Measurements from ENCODE around the gene KRTAP4-16. TPM values are rescaled to one million over a fixed set of nuclear protein-coding genes. Genes with fewer than 3 reads are reported as not detected.
"Not testable (repeated sequence)": the region's sequence is repeated elsewhere in the genome, so short reads cannot be mapped to it uniquely, and the experiment has no call there.

Gene KRTAP4-16
- total RNA-seq = not detected
- polyA plus RNA-seq = not detected
- total RNA-seq = not detected

DNA sequence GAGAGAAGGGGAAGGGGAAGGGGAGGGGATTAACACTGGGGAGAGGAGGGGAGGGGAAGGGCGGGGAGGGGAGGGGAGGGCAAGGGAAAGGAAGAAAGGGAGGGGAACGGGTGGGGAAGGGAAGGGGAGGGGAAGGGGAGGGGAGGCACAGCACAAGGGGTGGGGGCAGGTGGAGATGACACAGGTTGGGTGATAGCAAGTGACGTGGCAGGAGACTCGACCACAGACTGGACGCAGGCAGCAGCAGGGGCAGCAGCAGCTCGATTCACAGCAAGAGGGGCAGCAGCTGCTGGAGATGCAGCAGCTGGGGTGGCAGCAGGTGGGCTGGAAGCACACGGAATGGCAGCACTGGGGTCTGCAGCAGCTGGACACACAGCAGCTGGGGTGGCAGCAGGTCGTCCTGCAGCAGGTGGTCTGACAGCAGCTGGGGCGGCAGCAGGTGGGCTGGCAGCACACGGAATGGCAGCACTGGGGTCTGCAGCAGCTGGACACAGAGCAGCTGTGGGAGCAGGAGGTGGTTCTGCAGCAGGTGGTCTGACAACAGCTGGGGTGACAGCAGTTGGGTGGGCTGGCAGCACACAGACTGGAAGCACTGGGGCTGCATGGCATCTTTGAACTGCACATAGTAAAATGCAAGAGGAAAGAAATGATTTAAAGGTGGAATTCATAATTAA, at the start of gene KRTAP4-16:
TSS of gene KRTAP4-16 (minus strand) at position 624 of the 674 bp plus-strand sequence. CDS start at position 624, 0 bp downstream.
- H3K9me3 Mint-ChIP-seq = peaks cover 0 to 3% (median 0%) of the 10 kb centered on the region in 11 donors
- Histone ChIP-seq H3K4me3 (ENCODE audit: low read length) (no peak within 1 kb of the TSS), H3K27ac (ENCODE audit: low read depth, low read length) (no peak within 1 kb of the TSS), H3K27me3 (ENCODE audit: control insufficient read depth in 2 of 2, insufficient read depth in 2 of 2, low read length in 2 of 2) (no peaks in the 10 kb centered on the region), H3K9me3 (ENCODE audit: control insufficient read depth in 2 of 3, low read length in 3 of 3) (no peaks in the 10 kb centered on the region), H3K4me1 (ENCODE audit: control insufficient read depth in 2 of 2, insufficient read depth in 2 of 2, low read length in 2 of 2) (no peaks in the 10 kb centered on the region), H3K36me3 (ENCODE audit: control insufficient read depth in 2 of 3, insufficient read depth in 3 of 3, low read length in 3 of 3) (no peaks in the 10 kb centered on the region)
- ChIA-PET POLR2A (interaction anchor here (0.6 kb wide), 1 partner anchor 1232 kb away, joined by 3 read pairs; no protein-coding TSS in a partner anchor), CTCF (no interaction called here)
- DNase-seq (no peak), ATAC-seq (no peak)
- intact Hi-C loops (cut with micrococcal nuclease) = no loop called here
- H3K27ac Mint-ChIP-seq = peak within 1 kb of the TSS in 2 of 9 donors; percentile 7 to 81
- H3K4me1 Mint-ChIP-seq = peaks cover 0 to 31% (median 15%) of the 10 kb centered on the region in 7 donors
- H3K36me3 Mint-ChIP-seq = peaks cover 0 to 5% (median 0%) of the 10 kb centered on the region in 5 donors
- no peak within 1 kb of the TSS for H3K4me3 Mint-ChIP-seq
- peaks cover 5 to 17% (median 12%) of the 10 kb centered on the region in 5 donors for H3K27me3 Mint-ChIP-seq

DNA sequence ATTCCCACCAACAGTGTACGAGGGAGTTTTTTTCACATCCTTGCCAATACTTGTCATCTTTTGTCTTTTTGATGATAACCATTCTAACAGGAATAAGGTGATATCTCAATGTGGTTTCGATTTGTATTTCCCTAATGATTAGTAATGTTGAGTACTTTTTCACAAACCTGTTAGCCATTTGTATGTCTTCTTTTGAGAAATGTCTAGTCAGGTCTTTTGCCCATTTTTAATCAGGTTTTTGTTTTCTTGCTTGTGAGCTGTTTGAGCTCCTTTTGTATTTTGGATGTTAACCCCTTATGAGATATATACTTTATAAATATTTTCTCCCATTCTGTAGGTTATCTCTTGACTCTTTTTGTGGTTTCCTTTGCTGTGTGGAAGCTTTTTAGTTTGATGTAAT, 49.5 kb upstream of the KRTAP4-16 start:
- no peak overlapping the region for H3K27ac ChIP-seq (ENCODE audit: low read depth, low read length)
- POLR2A ChIA-PET = no interaction called here
- DNase-seq (no peak), ATAC-seq (no peak)
- Mint-ChIP-seq H3K9me3 (peaks cover 0 to 1% (median 0%) of the 10 kb centered on the region in 11 donors), H3K27ac (no peak overlapping the region), H3K4me3 (no peak overlapping the region), H3K4me1 (peaks cover 0 to 17% (median 5%) of the 10 kb centered on the region in 7 donors), H3K27me3 (peaks cover 0 to 14% (median 9%) of the 10 kb centered on the region in 5 donors), H3K36me3 (no peaks in the 10 kb centered on the region)
- intact Hi-C loops (cut with micrococcal nuclease) = no loop called here
- H3K9me3 ChIP-seq (ENCODE audit: control insufficient read depth in 2 of 3, low read length in 3 of 3) = no peaks in the 10 kb centered on the region
- no peaks in the 10 kb centered on the region for H3K27me3 ChIP-seq (ENCODE audit: control insufficient read depth in 2 of 2, insufficient read depth in 2 of 2, low read length in 2 of 2)
- CTCF ChIA-PET = no interaction called here
- H3K36me3 ChIP-seq (ENCODE audit: control insufficient read depth in 2 of 3, insufficient read depth in 3 of 3, low read length in 3 of 3) = no peaks in the 10 kb centered on the region
- H3K4me3 ChIP-seq (ENCODE audit: low read length) = no peak overlapping the region
- H3K4me1 ChIP-seq (ENCODE audit: control insufficient read depth in 2 of 2, insufficient read depth in 2 of 2, low read length in 2 of 2) = no peaks in the 10 kb centered on the region

DNA sequence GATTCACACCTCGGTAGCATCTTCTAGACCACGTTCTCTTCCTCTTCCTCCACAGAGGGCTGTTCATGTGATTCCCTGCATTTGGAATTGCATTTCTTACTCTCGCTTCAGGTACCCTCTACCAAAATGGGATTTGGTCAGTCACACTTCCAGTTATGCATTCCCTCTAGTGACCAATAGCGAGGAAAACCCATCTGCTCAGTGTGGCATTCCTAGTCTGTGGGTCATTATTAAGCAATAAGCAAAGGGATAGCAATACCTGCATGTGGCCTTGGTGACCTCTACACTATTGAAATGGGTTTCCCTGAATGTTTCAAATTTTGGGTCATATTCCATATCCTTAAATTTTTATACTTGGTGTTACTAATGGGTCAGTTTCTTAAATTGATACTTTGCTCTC, 48.0 kb upstream of the KRTAP4-16 start:
- ChIA-PET CTCF (interaction anchor here (0.6 kb wide), 1 partner anchor 40 kb away, joined by 5 read pairs; no protein-coding TSS in a partner anchor), POLR2A (interaction anchor here (1.0 kb wide), 1 partner anchor 42 kb away, joined by 4 read pairs; no protein-coding TSS in a partner anchor)
- H3K27ac ChIP-seq (ENCODE audit: low read depth, low read length) = no peak overlapping the region
- H3K27me3 ChIP-seq (ENCODE audit: control insufficient read depth in 2 of 2, insufficient read depth in 2 of 2, low read length in 2 of 2) = no peaks in the 10 kb centered on the region
- DNase-seq (no peak), ATAC-seq (no peak)
- H3K9me3 Mint-ChIP-seq = peaks cover 0 to 3% (median 0%) of the 10 kb centered on the region in 11 donors
- peaks cover 0 to 19% (median 5%) of the 10 kb centered on the region in 7 donors for H3K4me1 Mint-ChIP-seq
- intact Hi-C loops (cut with micrococcal nuclease) = no loop called here
- H3K36me3 ChIP-seq (ENCODE audit: control insufficient read depth in 2 of 3, insufficient read depth in 3 of 3, low read length in 3 of 3) = no peaks in the 10 kb centered on the region
- H3K9me3 ChIP-seq (ENCODE audit: control insufficient read depth in 2 of 3, low read length in 3 of 3) = no peaks in the 10 kb centered on the region
- H3K27ac Mint-ChIP-seq = no peak overlapping the region
- no peaks in the 10 kb centered on the region for H3K4me1 ChIP-seq (ENCODE audit: control insufficient read depth in 2 of 2, insufficient read depth in 2 of 2, low read length in 2 of 2)
- H3K36me3 Mint-ChIP-seq = no peaks in the 10 kb centered on the region
- no peak overlapping the region for H3K4me3 ChIP-seq (ENCODE audit: low read length)
- peaks cover 0 to 17% (median 0%) of the 10 kb centered on the region in 5 donors for H3K27me3 Mint-ChIP-seq
- H3K4me3 Mint-ChIP-seq = no peak overlapping the region

DNA sequence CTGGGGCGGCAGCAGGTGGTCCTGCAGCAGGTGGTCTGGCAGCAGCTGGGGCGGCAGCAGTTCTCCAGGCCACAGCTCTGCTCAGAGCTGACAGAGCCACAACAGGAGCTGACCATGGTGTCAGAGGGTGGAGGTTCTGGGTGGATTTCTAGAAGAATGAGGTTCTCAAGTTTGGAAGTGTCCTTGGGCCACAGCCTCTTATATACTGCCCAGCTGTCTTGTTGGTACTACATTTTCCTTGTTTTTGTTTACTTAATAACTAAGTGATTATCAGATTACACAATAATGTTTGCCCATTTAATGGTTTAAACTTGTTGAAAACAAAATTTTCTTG, 47.6 kb upstream of the KRTAP4-16 start, which contains the start of gene KRTAP4-5:
TSS of gene KRTAP4-5 (minus strand) at position 174 of the 334 bp plus-strand sequence. CDS start at position 116, 58 bp downstream.
- Mint-ChIP-seq H3K9me3 (peaks cover 0 to 6% (median 0%) of the 10 kb centered on the region in 11 donors), H3K27ac (peak within 1 kb of the TSS in 1 of 9 donors; percentile 7), H3K4me3 (no peak within 1 kb of the TSS), H3K36me3 (no peaks in the 10 kb centered on the region), H3K4me1 (peaks cover 0 to 19% (median 5%) of the 10 kb centered on the region in 7 donors), H3K27me3 (peaks cover 0 to 18% (median 0%) of the 10 kb centered on the region in 5 donors)
- no peaks in the 10 kb centered on the region for H3K9me3 ChIP-seq (ENCODE audit: control insufficient read depth in 2 of 3, low read length in 3 of 3)
- no peak for ATAC-seq
- no peaks in the 10 kb centered on the region for H3K36me3 ChIP-seq (ENCODE audit: control insufficient read depth in 2 of 3, insufficient read depth in 3 of 3, low read length in 3 of 3)
- ChIA-PET CTCF (interaction anchor here (0.6 kb wide), 1 partner anchor 39 kb away, joined by 5 read pairs; no protein-coding TSS in a partner anchor), POLR2A (no interaction called here)
- H3K4me1 ChIP-seq (ENCODE audit: control insufficient read depth in 2 of 2, insufficient read depth in 2 of 2, low read length in 2 of 2) = no peaks in the 10 kb centered on the region
- no peak within 1 kb of the TSS for H3K4me3 ChIP-seq (ENCODE audit: low read length)
- H3K27me3 ChIP-seq (ENCODE audit: control insufficient read depth in 2 of 2, insufficient read depth in 2 of 2, low read length in 2 of 2) = no peaks in the 10 kb centered on the region
- DNase-seq = no peak
- H3K27ac ChIP-seq (ENCODE audit: low read depth, low read length) = no peak within 1 kb of the TSS
- intact Hi-C loops (cut with micrococcal nuclease) = no loop called here

DNA sequence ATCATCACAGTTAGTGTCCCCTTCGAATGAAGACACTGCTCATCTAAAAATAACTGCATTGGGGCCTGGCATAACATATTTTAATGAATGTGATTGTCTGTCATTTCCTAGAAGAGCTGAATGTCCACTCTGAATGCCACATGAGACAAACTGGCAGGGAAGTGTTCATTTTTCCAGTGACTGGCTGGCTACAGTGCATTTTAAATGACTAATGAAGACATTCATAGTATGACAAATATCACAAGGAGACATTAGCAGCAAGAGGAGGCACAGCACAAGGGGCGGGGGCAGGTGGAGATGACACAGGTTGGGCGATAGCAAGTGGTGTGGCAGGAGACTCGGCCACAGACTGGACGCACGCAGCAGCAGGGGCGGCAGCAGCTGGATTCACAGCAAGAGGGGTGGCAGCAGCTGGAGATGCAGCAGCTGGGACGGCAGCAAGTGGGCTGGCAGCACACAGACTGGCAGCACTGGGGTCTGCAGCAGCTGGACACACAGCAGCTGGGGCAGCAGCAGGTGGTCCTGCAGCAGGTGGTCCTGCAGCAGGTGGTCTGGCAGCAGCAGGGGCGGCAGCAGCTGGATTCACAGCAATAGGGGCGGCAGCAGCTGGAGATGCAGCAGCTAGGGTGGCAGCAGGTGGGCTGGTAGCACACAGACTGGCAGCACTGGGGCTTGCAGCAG, 47.1 kb upstream of the KRTAP4-16 start:
- Mint-ChIP-seq H3K27ac (peak overlapping the region in 1 of 9 donors; percentile 7), H3K27me3 (peaks cover 0 to 18% (median 0%) of the 10 kb centered on the region in 5 donors), H3K4me1 (peaks cover 0 to 19% (median 5%) of the 10 kb centered on the region in 7 donors)
- ATAC-seq; H3K27me3 ChIP-seq (ENCODE audit: control insufficient read depth in 2 of 2, insufficient read depth in 2 of 2, low read length in 2 of 2); H3K27ac ChIP-seq (ENCODE audit: low read depth, low read length); H3K4me3 ChIP-seq (ENCODE audit: low read length); POLR2A ChIA-PET; H3K36me3 ChIP-seq (ENCODE audit: control insufficient read depth in 2 of 3, insufficient read depth in 3 of 3, low read length in 3 of 3); DNase-seq; H3K9me3 ChIP-seq (ENCODE audit: control insufficient read depth in 2 of 3, low read length in 3 of 3); H3K36me3 Mint-ChIP-seq; H3K4me3 Mint-ChIP-seq; H3K9me3 Mint-ChIP-seq; intact Hi-C loops (cut with micrococcal nuclease); H3K4me1 ChIP-seq (ENCODE audit: control insufficient read depth in 2 of 2, insufficient read depth in 2 of 2, low read length in 2 of 2): not testable (repeated sequence)
- CTCF ChIA-PET = interaction anchor here (0.6 kb wide), 1 partner anchor 39 kb away, joined by 5 read pairs; no protein-coding TSS in a partner anchor

DNA sequence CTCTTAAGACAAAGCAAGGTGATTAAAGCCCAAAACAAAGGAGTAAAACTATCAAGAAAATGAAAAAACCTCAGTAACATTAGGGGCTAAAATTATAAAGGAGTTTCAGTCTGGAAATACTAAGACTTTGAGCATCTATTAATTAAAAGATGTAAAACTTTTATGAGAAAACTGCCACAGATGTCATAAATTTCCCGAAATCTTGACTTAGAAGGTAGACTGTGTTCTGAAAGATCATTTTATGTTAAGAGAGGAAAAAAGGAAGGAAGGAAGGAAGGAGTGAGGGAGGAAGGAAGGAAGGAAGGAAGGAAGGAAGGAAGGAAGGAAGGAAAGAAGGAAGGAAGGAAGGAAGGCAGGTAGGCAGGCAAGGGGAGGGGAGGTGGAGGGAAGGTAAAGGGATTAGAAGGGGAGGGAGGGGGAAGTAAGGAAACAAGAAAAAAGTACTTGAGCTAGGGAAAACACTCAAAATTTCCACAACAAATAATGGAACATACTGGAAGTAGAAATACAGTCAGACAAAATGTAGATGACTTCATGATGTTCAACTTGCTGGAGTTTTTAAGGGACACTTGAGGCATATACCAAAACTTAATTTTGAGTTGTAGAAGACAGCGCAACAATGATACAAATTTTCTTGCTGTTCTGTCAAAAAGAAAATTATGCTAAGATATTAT, 45.7 kb upstream of the KRTAP4-16 start:
- no peak overlapping the region for H3K4me3 ChIP-seq (ENCODE audit: low read length)
- peaks cover 0 to 8% (median 0%) of the 10 kb centered on the region in 5 donors for H3K27me3 Mint-ChIP-seq
- peak overlapping the region in 2 of 9 donors; percentile 4 to 61 for H3K27ac Mint-ChIP-seq
- DNase-seq (no peak), ATAC-seq (no peak)
- H3K27me3 ChIP-seq (ENCODE audit: control insufficient read depth in 2 of 2, insufficient read depth in 2 of 2, low read length in 2 of 2) = no peaks in the 10 kb centered on the region
- H3K36me3 ChIP-seq (ENCODE audit: control insufficient read depth in 2 of 3, insufficient read depth in 3 of 3, low read length in 3 of 3) = no peaks in the 10 kb centered on the region
- peaks cover 0 to 15% (median 8%) of the 10 kb centered on the region in 5 donors for H3K36me3 Mint-ChIP-seq
- H3K27ac ChIP-seq (ENCODE audit: low read depth, low read length) = no peak overlapping the region
- H3K9me3 Mint-ChIP-seq = peaks cover 7 to 22% (median 9%) of the 10 kb centered on the region in 11 donors
- intact Hi-C loops (cut with micrococcal nuclease) = no loop called here
- ChIA-PET CTCF (no interaction called here), POLR2A (no interaction called here)
- H3K4me1 ChIP-seq (ENCODE audit: control insufficient read depth in 2 of 2, insufficient read depth in 2 of 2, low read length in 2 of 2) = no peaks in the 10 kb centered on the region
- H3K4me1 Mint-ChIP-seq = peaks cover 0 to 8% (median 4%) of the 10 kb centered on the region in 7 donors
- peaks cover 0 to 6% (median 0%) of the 10 kb centered on the region in 3 experiments for H3K9me3 ChIP-seq (ENCODE audit: control insufficient read depth in 2 of 3, low read length in 3 of 3)
- H3K4me3 Mint-ChIP-seq = no peak overlapping the region

Measured in naive thymus-derived CD4-positive, alpha-beta T cell (primary cell).